Activated CD4-positive, alpha-beta T cell treated with anti-CD3 and anti-CD28 coated beads for 48 hours (primary cell): ENCODE measurements around the gene NLRP1.
A peak's percentile ranks its signal among the peaks of the same experiment; 100 is the strongest.

Experiments used
- DNase-seq: peaks from one replicate; pipeline ENCODE4 v3.0.0-alpha.2; 2020

Gene NLRP1

DNA sequence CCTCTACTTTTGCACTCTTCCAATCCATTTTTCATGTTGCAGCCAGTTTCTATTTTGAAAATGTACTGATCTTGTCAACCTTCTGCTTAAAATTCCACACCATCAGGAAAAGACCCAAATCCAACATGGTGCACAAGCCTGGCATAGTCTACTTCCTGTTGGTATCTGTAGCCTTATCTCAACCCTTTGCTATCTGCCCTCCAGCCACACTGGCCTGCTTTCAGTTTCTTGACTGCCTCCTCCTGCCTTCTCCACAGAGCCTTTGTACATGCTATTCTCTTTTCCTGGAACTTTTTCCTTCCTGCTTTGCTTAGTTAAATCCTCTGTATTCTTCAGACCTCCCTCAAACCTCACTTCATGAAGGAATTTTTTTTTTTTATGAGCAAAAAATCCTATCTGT is 31.5 kb downstream of the NLRP1 start:
- DNase-seq = no peak

DNA sequence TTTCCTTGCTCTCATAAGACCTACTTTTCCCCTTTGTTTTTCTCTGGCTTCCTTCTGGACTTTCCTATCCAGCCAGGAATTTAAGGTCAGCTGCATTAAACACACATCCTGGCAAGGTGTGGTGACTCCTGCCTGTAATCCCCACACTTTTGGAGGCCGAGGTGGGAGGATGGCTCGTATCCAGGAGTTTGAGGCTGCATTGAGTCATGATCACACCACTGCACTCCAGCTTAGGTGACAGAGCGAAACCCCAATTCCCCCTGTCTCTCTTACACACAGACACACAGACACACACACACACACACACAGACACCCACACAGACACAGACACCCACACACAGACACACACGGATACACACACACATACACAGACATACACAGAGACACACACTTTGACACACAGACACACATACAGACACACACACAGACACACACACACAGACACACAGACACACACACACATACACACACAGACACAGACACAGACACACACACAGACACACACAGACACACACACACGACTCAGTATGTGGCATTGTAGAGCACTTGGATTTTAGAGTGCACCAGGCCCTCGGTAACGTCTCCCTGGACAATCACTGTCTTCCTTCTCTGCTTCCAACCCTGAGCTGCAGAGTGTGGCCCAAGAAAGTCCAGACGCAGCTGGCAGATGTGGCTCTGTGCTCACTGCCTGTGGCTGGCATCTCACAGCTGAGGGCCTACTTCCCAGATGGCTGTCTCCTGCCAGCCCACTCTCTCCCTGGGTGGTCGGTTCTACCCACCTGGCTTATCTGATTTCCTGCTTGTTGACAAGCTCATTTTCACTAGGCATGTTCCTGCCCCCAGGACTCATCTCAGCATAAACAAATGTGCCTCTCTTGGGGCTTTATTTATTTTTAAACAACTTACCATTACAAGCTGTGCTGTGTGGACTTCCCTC is 39.0 kb downstream of the NLRP1 start:
- no peak for DNase-seq

DNA sequence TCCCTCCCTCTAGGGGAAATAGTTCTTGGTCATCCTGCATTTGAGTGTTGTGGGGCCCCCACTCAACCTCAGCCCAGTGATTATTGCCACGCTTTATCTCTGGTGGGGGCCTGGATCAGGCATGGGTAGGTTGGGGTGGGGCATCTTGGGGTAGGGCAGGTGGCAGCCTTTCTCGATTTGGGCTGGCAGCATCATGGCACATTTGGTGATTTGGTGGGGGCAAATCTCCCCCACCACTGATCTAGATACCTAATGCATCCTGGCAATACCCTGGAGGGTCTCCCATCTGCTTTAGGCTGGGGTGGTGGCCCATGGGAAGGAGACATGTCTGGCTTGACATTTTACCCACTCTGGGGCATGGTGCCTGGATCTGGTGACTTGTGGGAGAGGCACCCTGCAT is 40.2 kb downstream of the NLRP1 start:
- no peak for DNase-seq

DNA sequence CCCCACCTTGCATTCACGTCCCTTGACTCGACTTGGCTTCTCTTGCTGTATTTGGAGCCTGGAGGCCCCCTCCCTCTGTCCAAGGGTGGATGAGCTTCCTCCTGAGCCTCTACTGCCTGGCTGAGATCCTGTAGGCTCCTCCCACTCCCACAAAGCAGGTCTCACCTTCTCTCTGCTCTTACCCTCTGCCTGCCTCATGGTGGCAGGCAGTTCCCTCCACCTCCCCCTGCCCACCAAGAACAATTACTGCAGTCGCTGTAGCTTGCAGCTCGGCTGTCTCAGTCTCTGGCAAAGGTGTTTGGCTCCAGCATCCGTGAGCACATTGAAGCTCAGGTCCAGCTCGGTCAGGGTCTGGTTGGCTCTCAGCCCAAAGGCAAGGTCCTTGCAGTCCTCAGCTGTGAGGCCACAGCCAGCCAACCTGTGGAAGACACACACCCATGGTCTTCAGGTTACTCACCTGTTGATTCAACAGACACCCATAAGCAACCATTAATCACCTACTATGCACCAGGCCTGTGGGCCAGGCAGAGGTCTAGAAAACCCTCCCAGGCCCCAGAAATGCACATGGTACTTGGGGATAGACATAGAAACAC is 42.6 kb downstream of the NLRP1 start:
- no peak for DNase-seq

DNA sequence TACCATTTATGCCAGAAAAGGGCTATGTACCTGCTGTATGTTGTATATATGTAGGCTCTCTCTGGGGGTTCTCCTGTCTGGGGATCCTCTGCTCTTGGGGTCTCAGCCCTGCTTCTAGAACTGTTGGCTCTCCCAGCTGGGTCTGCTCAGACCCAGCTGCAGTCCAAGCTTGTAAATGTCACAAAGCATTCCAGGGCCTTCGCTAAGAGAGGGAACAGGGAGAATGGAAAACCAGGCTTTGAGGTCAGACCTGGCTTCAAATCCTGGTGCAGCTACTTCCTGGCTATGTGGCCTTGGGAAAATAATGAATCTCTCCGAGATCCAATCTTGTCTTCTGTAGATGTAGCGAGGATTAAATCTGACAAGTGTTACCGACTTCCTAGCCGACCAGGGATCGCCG is 44.0 kb downstream of the NLRP1 start:
- no peak for DNase-seq

DNA sequence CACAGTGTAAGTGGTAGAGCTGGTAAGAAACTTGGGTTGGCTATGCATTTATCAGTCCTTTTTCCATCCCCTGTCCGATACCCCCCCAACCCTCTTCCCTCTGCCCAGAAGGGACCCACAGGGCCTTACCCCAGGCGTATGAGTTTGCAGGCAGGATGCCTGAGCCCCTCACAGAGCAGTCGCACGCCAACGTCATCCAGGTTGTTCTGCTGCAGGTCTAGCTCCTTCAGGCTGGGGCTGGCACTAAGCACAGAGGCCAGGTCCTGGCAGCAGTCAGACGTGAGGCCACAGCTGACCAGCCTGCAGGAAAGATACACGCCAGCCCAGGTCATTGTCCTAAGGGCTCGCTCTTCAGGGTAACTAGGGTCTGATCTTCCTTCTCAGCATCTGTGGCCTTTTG is 45.0 kb downstream of the NLRP1 start:
- no peak for DNase-seq

DNA sequence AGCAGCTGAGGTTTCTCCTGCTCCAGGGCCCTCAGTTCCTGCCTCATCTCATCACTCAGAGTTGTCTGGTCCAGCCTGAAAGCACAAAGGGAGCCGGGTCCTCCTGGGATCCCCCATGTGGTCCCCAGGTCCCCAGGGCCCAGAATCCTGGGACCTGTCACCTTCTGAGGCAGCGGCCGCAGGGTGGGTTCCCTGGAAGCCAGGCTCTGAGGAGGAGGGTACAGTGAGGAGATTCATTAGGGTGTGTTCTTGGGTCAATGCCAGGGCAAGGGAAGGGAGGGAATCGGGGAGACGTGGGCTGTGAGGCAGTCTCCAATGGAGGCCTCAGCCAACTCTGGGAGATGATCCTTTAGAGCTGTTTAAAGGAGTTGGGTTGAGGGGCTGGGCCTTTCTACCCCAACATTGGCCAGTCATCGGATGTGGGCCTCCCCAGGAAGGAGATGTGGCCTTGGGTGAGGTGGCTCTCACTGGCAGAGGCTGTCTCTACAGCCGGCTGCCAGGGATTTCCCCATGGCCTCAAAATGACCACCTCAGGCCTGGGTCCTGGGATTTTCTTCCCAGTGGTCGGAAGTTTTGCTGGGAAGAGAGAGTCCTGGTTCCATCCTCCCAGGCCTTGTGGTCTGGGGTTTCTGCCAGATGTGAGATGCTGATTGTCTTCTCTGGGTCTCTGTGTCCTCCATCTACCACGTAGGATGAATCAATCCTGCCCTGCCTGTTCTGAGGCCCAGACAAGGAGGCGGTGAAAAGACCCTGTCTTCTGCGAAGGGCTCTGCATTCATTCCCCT is 47.3 kb downstream of the NLRP1 start:
- no peak for DNase-seq

DNA sequence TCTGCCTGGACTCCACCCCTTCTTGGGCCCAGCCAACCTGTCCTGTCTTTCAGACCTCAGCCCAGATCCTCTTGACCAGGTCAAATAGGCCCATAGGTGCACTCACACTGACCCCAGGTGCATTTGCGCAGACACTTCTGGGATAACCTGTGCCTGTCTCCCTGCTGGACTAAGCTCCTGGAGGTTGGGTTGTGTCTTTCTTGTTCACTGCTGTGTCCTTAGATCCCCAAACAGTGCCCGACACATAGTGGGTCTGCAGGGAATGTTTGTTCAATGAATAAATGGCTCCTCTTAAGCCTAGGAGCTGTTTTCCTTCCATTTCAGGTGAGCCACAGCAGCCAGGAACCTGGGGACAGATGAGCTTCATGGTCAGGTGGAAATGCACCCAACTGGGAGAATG is 48.9 kb downstream of the NLRP1 start:
- DNase-seq = no peak

DNA sequence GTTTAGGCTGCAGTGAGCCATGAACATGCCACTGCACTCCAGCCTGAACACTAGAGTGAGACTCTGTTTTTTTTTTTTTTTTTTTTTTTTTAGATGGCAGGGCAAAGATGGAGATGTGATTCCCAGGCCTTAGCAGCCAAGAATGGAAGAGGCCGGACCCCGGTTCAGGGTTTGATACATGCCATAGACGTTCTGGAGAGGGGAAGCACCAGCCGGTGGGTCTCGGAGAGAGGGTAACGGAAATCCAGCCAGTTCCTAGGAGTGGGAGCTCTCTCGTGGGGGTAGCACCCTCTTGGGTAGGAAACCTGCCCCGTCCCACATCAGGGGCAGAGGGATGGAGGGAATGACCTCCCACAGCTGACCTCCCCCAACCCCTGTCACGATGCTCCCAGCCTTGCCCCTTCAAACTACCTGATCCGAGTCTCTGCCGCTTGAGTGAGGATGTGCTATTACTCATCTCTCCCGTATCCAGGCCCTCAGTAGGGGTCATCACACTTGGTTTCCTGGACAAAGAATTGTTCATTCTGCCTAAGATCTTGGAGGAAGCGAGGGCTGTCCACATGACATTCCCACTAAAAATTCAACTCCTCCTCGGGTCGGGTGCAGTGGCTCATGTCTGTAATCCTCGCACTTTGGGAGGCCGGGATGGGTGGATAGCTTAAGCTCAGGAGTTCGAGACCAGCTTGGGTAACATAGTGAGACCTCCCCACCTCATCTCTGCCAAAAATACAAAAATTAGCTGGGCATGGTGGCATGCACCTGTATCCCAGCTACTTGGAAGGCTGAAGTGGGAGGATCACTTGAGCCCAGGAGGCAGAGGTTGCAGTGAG is 50.6 kb downstream of the NLRP1 start:
- DNase-seq = no peak

DNA sequence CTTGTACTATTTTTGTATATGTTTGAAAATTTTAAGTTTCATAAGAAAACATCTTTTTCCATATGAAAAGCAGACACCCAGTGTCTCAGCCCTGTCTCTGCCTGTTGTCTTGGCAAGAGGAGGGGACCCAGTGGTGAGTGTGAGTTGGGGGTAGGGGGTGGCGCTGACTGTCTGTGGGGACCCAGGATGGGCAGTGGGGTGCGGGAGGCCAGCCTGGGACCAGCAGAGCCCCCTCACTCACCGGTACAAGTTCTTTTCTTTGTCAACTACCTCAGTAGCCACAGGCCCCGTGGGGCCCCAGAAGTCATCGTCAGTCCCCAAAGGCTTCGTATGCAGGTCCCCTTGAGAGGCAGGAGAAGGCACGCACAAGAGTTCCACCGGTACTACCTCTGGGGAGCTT is 51.7 kb downstream of the NLRP1 start:
- no peak for DNase-seq

DNA sequence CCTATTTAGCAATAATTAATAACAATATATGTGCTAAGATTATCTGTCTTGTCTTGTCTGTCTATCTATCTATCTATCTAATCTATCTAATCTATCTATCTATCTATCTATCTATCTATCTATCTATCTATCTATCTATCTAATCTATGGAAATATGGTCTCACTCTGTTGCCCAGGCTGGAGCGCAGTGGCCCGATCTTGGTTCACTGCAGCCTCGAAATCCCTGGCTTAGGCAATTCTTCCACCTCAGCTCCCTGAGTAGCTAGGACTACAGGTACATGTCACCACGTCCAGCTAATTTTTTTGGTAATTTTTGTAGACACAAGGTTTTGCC is 53.3 kb downstream of the NLRP1 start:
- no peak for DNase-seq

DNA sequence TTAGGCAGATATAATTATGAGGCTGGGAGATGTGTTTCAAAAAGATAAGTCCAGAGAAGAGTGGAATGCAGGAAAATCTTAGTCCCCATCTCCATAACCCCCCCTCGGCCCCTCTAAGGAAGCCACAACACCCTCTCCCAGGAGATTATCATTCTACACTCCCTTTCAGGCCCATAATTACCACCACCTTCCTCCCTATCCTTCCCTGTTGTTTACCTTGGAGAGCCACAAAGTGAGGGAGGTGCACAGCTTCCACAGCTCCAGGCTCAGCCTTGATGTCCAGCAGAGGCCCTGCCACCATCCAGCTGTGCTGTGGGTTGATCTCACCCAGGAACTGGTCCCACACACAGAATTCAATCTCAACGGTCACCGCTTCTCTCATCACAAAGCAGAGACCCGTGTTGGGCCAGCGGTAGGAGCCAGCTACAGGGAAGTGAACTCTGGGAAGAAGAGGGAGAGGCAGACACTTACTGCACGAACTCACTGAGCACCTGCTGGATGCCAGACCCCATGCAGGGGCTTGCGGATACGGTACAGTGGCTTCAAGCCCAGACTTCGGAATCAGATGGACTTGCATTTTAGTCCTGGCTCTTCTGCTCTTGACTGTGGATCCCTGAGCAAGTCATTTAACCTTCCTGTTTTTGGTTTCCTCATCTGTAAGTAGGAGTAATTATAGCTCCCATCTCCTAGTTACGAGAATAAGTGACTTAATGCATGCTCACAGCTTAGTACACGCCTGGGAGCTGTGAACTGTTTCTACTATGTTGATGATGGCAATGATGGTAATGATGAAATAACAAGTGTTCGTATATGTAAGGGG is 53.8 kb downstream of the NLRP1 start:
- no peak for DNase-seq

DNA sequence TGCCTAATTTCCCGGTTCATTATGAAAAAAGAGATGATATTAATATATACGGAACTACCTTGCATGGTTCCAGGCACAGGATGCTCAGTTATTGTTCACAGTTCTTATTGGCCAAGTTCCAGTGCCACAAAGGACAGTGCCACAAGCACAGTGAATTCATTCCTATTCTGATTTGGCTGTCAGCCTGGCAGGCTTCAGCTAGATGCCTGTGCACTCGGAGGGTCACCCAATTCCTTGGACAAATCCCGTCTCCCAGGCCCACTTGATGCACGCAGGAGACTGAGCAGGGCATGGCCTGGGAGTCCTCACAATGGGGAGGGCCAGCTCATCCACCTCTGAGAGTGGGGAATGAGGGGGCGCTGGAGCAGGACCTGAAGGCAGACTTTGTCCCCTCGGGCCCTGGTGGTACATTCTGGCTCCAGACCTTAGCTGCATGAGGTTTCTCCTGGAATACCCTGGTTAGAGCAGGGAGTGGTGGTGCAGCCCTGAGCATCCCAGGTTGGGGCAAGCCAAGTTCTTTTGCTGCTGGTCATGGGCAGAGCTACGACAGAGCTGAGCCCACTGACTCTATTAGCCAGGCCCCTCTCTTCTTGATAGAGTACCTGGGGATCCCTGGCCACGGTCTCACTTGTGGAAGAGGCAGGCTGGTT is 56.6 kb downstream of the NLRP1 start:
- no peak for DNase-seq

DNA sequence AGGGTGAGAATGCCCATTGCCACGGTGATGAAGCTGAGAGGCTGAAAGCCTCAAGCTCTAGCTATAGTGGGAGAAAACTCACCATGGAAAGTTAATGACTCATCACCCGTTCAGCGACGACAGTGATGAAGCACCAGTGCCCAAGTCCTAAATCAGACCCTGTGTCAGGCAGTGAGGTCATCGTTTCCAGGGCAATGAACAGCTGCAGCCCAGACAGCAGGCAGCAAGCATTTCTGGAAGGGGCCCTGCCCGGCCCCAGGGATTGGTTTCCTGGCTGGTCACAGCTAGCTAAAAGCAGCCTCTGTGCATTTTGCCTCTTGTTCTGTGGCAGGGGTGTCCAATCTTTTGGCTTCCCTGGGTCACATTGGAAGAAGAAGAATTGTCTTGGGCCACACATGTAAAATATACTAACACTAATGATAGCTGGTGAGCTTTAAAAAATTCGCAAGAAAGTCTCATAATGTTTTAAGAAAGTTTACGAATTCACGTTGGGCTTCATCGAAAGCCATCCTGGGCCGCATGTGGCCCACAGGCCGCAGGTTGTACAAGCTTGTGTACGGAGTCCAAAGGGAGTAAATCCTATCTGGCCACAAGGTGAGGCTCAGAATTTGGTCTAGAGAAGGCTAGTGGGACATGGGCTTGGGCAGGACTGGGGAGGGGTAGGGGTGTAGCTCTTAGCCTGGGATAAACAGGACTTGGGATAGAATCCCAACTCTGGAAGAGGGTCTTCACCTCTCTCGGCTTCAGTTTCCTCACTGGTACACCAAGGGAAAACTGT is 57.3 kb downstream of the NLRP1 start:
- DNase-seq = peak; percentile 84

DNA sequence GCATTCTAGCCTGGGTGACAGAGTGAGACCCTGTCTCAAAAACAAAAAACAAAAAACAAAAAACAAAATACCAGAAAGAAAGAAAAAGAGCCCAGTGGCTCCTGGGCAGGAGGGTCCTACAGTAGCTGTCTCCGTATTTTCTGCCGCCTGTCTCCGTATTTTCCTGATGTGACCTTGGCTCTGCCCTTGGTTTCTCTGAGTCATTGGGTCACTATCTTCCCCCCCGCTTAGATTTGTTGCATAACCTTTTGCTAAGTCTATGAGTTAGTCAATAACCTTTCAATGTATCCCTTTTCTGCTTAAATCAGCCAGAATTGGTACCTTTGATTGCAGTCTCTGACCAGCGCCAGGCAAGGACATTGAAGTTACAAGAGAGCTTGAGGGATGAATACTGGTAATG is 61.1 kb downstream of the NLRP1 start:
- DNase-seq = no peak

DNA sequence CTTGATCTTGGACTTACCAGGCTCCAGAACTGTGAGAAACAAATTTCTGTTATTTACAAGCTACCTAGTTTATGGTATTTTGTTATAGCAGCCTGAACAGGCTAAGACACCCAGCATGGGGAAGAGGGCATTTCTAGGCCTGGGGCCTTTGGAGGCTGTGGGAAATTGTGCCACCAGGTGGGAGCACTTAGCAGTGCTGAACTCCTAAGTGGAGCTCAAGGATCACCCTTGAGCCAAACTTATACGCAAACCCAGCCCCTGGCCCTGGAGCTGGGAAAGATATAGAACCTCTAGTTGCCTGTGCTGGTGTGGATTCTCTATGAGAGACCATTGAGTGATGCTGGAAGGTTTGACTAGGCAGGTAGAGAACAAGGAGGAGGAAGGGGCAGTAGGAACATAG is 61.8 kb downstream of the NLRP1 start:
- no peak for DNase-seq

DNA sequence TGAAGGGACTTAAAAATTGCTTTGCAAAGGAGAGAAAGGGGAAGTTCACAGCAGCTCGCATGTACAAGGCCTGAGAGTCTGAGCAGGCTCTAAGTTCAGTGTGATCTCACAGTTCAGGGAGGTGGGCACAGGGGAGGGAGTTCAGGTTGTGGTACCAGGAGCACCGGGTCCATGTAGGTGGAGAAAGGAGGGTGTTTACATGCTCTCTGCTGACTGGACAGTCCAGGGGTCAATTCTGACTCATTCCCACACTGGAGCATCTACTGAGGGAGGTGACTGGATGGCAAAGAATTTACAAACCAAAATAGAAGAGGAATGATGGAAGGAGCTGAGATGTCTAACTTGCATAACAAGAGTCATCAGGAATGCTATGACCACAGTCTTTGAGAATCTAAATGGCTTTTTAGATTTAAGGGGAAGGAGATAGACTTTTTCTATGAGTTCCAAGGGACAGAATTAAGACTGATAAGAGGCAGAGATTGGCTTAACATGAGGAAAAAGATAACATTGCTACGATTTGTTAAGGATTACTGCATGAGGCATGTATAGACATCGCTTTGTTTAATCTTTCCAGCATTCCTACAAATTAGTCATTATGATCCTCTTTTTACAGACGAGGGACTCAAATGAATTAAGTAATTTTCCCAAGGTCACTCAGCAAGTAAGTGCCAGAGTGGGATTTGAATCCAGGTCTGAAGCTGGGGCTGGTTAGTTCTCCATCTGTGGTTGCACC is 68.1 kb downstream of the NLRP1 start:
- no peak for DNase-seq

DNA sequence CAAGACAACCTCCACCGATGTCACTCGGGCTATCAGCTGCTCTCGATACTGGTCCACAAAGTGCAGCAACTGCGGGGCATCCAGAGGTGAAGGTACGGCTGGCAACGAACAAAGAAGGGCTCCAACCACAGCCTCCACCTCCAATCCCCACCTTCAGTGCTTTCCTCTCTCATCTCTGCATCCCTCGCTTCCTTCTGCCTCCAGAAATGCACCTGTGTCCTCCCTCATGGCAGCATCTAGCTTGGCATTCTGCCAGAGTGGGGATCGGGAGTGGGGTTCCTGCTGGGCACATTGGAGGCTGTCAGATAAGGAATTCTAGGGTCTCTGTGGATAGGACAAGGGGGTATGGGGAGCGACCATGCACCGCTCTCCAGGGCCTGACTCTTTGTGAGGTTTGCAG is 69.3 kb downstream of the NLRP1 start:
- no peak for DNase-seq

DNA sequence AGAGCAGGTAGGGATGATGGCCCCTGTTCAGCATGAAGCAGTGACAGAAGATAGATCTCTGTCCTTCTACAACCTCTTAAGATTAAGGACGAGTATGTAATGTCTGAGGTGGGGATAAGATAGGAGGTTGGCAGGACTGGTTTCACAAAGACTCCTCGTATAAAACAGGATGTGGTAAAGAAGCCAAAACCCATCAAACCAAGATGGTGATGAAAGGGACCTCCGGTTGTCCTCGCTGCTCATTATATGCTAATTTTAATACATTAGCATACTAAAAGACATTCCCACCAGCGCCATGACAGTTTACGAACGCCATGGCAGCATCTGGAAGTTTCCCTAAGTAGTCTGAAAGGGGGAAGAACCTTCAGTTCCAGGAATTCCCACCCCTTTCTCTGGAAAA is 70.7 kb downstream of the NLRP1 start:
- DNase-seq = no peak
